NK-92 (cell line): ENCODE measurements around the gene PCID2.
"Not testable (repeated sequence)": the region's sequence is repeated elsewhere in the genome, so short reads cannot be mapped to it uniquely, and the experiment has no call there.

Experiments used
- DNase-seq: peaks from one replicate; lab custom pipeline; 2025; ENCODE audit not compliant: unreplicated experiment; lab: John Stamatoyannopoulos, UW

The PCID2 gene

GRCh38 chr13:113208421-113209335 lies at the start of gene PCID2:
PCID2 (minus strand) TSS chr13:113208669; CDS start chr13:113208634, 35 bp downstream.
- peak; percentile 41 for DNase-seq

- not testable (repeated sequence) for DNase-seq
These were observed 49.4 kb upstream of the PCID2 start for GRCh38 chr13:113257908-113258307.

DNA sequence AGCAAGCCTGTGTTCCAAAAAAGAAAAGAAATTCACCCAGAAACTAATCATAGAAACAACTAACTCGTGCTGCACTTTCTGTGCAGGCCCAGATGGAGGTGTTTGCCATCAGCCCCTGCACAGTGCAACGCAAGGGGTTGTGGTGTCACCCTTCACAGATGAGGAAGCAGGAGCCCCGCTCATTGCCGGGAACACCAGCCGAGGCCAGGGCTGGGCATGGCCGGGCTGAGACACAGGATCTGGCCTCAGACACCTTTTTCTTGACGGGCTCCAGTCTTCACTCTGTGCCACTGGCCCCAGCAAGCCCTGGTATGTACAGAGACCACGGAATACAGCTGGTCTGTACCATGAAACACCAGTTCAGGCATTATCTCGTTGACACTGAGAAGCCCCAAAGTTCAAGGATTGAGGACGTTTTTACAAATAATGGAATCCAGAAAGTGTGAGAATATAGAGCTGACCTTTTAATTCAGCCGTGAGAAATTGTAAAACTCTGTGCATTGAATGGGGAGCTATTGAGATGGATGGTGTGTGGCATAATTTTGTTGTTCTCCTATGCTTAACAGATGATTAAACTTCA lies 44.1 kb upstream of the PCID2 start:
- DNase-seq: no peak

DNA sequence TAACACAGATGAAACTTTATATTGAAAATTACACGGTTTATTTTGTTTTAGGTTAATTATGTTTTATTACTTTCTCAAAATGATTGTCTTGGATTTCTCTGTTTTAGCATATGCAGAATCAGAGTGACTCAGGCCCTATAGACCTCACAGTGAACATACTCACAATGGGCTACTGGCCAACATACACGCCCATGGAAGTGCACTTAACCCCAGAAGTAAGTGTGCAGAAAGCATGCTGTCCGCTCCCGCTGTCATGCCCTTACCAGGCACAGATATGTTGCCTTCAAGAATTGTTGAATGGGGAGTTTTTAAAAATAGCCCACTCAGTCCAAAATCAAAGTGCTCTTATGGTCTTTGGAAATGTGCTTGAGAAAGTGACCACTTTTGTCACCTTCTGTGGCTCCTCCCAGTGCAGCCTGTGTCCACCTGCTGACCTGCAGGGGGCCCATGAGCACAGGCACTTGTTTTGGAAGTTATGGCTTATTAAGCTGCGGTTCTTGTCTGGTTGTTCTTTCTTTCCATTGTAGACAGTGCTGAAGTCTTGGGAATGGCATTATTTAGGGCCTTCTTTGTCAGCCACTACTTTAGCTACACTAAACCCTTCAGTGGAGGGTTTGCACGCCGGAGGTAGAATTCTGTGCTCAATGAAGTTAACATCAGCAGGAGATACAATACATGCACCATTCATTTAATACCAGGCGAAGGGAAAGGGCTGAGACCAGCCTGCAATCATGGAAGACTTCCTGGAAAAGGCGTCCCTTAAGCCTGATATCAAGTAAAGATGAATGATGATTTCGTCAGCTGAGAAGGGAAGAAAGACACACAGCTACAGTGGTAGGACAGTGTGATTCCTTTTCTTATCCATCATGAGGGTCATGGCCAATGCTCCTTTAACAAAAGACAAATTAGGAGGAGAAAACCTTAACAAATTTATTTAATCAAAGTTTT lies 37.7 kb upstream of the PCID2 start:
- no peak for DNase-seq

DNA sequence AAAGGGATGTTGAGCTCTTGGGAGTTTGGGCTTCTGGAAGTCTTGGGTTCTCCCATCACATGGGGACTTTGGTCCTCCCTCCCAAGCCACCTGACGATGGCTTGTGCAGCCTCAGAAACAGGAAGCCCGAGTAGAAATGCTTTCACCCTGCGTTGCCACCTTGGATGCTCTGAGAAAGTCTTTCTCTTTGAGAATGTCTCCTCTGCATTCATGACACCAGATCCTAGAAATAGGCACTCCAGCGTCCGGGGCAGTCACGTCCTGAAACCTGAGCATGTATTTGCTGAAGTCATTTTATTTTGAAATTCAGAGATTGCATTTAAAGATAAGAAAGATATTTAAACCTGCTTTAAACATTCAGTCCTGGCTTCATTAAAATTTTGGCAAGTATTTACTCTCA lies 35.4 kb upstream of the PCID2 start:
- no peak for DNase-seq

GRCh38 chr13:113241623-113242022 lies 33.2 kb upstream of the PCID2 start:
- not testable (repeated sequence) for DNase-seq

DNA sequence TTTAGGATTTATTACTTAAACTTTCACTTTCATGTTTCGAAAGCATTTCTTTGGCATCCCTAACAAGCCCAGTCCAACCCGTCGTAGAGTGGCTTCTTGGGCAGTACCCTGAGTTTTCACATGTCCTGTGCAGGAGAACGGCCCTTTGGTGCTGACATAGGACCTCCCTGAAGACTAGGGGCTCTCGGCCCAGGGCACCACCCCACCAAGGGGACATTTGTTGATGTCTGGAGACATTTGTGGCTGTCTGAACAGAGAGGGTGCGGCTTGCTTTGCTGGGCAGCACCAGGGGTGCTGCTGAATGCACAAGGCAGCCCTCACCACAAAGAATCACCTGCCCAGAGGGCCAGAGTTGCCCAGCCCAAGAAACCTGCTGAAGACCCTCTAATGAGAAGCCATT lies 31.5 kb upstream of the PCID2 start:
- DNase-seq: no peak

DNA sequence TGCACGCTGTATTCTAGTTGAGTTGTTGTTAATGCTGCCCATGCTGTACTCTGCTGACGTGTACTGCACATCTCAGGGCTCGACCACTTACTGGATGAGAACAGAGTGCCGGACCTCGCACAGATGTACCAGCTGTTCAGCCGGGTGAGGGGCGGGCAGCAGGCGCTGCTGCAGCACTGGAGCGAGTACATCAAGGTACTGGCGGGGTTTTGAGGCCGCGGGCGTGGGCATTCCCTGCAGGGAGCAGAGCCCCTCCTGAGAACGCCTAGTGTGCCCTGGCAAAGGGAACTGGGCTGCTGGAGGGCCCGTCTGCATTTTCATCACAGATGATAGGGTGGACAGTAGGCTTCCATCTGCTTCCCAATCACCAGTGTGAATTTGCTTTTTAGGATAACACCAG lies 30.9 kb upstream of the PCID2 start:
- no peak for DNase-seq

DNA sequence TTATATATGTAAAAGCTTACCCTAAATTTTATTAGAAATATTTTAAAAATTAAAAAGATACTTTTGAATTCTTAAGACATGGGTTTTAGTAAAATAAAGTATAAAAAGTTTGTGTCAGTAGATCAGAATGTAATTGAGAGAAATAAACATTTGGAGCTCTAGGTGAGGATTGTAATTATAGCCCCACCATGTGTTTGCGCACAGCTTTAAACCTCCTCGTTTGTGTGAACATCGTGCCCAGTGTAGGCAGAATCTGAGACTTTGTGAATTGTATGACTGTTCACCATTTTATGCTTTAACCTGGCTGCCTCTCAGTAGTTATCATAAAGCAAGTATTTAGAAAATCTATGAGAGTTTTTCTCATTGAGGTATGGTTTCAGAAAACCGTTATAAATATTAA lies 30.1 kb upstream of the PCID2 start:
- DNase-seq: no peak

DNA sequence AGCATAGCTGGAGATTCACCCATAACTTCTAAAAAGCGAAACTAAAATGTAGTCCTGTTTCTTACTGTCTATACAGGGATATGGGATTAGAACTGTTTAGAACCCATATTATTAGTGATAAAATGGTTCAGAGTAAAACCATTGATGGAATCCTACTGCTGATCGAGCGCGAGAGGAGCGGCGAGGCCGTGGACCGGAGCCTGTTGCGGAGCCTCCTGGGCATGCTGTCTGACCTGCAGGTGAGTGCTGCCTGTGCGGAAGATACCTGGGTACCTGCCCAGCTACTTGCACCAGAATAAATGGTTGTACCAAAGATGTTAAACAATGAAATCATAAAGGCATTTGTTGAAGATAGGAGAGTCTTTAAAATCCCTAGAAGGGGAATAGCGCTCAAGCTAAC lies 24.6 kb upstream of the PCID2 start:
- no peak for DNase-seq

DNA sequence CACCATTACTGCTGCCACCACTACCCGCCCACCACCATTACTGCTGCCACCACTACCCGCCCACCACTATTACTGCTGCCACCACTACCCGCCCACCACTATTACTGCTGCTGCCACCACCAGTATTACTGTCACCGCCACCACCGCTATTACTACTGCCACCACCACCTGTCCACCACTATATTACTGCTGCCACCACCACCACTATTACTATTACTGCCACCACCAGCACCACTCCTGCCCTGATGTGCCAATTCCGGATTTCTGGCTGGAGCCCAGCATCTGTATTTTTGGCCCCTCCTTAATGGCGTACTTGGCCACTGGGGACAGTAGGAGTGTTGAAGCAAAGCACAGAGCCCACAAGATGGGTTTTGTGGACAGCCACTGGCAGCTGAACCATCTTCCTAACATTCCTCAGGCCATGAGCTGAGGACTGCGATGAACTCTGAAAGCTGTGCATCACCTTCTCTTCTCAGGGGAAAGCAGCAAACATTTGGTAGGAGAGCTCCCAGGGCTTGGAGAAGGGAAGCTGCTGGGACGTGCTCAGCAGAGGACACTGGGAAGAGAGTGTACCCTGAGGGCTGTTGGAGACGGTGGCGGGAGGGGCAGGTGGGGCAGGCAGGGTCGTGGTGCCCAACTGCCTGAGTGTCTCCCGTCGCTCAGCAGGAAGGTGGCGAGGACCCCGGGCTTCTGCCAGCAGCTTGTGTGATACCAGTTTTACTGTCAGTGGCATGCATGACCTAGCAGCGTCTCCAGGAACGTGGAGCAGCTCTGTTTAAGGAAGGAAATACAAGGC lies 23.9 kb upstream of the PCID2 start:
- no peak for DNase-seq

GRCh38 chr13:113231306-113232207 lies 23.1 kb upstream of the PCID2 start:
- DNase-seq: no peak

DNA sequence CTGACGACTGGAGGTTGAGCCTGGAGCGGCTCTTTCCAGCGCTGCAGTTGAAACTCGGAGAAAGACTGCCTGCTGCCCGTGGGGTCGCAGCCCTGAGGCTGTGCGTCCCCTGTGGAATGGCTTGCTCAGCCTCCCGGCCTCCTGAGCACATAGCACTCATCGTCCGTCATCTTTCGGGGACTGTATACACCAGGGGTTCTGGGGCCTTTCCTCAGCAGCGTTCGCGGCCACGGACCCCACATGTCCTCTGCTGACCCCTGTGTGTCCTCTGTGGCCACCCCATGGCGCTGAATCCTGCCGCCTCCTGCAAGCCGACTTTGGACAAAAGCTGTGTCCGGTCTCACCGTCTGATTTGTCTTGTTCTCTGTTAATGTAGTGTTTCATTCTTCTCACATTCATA lies 21.3 kb upstream of the PCID2 start:
- DNase-seq: no peak

DNA sequence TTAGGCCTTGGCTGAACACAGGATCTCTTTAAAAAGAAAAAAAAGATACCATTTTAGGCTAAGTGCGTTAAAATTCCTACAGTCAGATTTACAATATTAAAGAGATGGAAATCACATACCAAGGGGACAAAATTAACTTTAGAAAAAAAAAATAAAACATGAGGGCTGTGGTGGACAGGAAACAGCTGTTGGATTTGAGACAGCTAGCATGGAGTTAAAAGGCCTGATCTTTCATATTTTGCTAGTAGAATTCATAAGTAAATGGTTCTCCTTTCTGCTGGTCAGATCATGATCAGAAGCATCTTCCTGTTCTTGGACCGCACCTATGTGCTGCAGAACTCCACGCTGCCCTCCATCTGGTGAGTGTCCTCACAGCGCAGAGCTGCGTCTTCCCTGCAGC lies 20.7 kb upstream of the PCID2 start:
- DNase-seq: no peak

GRCh38 chr13:113226873-113227450 lies 18.5 kb upstream of the PCID2 start:
- no peak for DNase-seq

DNA sequence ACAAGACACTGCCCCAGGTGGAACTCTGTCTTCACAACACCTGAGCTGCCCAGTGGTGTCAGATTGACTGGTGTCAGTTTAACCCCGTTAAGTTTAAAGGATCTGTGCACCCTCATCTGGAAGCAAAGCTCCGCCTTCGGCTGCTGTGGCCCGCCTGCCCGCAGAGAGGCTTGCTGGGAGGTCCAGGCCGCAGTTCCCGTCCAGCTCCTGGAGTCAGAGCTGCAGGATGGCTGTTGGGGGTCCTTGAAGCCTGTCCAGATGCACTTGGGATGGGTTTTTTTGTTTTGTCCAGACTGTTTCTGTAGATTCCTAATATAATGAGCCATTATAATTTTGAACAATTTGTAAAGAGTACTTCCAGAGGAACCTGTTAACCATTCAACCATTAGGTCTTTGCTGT lies 17.0 kb upstream of the PCID2 start:
- no peak for DNase-seq

DNA sequence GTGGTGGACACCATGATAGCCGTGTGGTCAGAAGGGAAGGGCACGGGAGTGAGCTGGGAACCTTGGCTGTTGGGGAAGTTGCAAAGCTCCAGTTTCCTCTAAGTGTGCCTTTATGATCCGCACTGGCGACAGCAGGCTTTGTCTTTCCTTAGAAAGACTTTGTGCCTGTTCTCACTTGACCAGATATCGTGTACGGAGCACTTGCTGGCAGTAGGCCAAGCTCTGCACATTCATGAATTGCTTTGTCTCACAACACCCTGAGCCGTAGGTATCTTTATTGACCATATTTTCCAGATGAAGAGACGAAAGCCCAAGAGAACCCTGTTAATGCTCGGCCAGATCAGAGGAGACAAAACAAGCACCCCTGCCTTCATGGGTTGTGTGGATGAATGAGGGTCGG lies 16.0 kb upstream of the PCID2 start:
- no peak for DNase-seq

- DNase-seq: no peak
These were observed 14.6 kb upstream of the PCID2 start for GRCh38 chr13:113223070-113223469.

GRCh38 chr13:113220877-113221276 lies 12.4 kb upstream of the PCID2 start:
- DNase-seq: no peak
